HG03060 (cell line): ENCODE results near the gene ATG16L2.

Experiments
- ATAC-seq: cut with Tn5 transposase; IDR thresholded peaks from one replicate; pipeline ENCODE4 v1.9.1; 2021; ENCODE audit warnings: low read depth, moderate number of reproducible peaks; ENCODE audit not compliant: unreplicated experiment

The ATG16L2 gene

DNA sequence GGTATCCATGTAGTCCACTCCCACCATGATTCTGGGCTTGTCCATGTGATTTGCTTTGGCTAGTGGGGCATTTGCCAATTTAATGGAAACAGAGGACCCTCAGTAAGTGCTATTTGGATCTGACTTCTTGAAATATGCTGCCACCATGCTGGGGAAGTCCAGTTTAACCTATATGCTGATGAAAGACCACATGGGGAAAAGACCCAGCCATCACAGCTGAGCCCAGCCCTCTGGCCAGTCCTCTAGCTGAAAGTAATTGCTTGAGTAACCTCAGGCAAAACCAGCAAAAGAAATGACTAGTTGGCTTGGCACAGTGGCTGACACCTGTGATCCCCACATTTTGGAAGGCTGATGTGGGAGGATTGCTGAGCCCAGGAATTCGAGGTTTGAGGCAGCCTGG lies 61.5 kb downstream of the ATG16L2 start:
- no peak for ATAC-seq

- ATAC-seq = no peak
Measured at GRCh38 chr11:72876147-72876546, 61.9 kb downstream of the ATG16L2 start.
